Neural progenitor cell (in vitro differentiated cells): ENCODE results near the gene PLPP2. TPM values are rescaled to one million over a fixed set of nuclear protein-coding genes. Genes with fewer than 3 reads are reported as not detected.
"Not testable (repeated sequence)": the region's sequence is repeated elsewhere in the genome, so short reads cannot be mapped to it uniquely, and the experiment has no call there.

Experiments
- DNase-seq: peaks from one replicate; pipeline ENCODE4 v3.0.0-alpha.2; 2016; ENCODE audit warnings: low spot score
- H2AFZ ChIP-seq: fragments of 200-600 bp; sonication (generic); replicated peaks from 2 replicates; pipeline ENCODE4 v1.6.1; 2016; ENCODE audit warnings: antibody characterized with exemption
- H3F3A ChIP-seq: fragments of 200-600 bp; sonication (generic); 2 replicates; pipeline ENCODE4 v1.6.1; 2016; ENCODE audit warnings: antibody characterized with exemption, low read depth
- H3K27ac ChIP-seq: fragments of 200-600 bp; sonication (generic); 2 replicates; pipeline ENCODE4 v1.5.1; 2016; ENCODE audit warnings: mild to moderate bottlenecking
- H3K27me3 ChIP-seq: fragments of 200-600 bp; sonication (generic); 2 replicates; pipeline ENCODE4 v1.6.1; 2016; ENCODE audit warnings: mild to moderate bottlenecking, moderate library complexity
- H3K36me3 ChIP-seq: fragments of 200-600 bp; sonication (generic); 2 replicates; pipeline ENCODE4 v1.5.1; 2016
- H3K4me1 ChIP-seq: fragments of 200-600 bp; sonication (generic); 2 replicates; pipeline ENCODE4 v1.6.1; 2016; ENCODE audit warnings: mixed run types
- H3K4me2 ChIP-seq: fragments of 200-600 bp; sonication (generic); 2 replicates; pipeline ENCODE4 v1.6.1; 2016
- H3K4me3 ChIP-seq: fragments of 200-600 bp; sonication (generic); 2 replicates; pipeline ENCODE4 v1.5.1; 2016
- H3K79me2 ChIP-seq: fragments of 200-600 bp; sonication (generic); 2 replicates; pipeline ENCODE4 v1.6.1; 2016; ENCODE audit warnings: low read depth
- H3K9ac ChIP-seq: fragments of 200-600 bp; sonication (generic); 2 replicates; pipeline ENCODE4 v1.6.1; 2016
- H3K9me3 ChIP-seq: fragments of 200-600 bp; sonication (generic); 2 replicates; pipeline ENCODE4 v1.5.1; 2016; ENCODE audit warnings: low read depth
- H4K20me1 ChIP-seq: fragments of 200-600 bp; sonication (generic); 2 replicates; pipeline ENCODE4 v1.6.1; 2016; ENCODE audit warnings: low read depth
- H3K27ac Mint-ChIP-seq: 3 replicates; pipeline ENCODE4 v1.8.0; 2021; ENCODE audit warnings: mixed read lengths
- H3K27me3 Mint-ChIP-seq: 2 replicates; pipeline ENCODE4 v1.8.0; 2022; ENCODE audit warnings: low read depth, mild to moderate bottlenecking, inconsistent platforms, moderate library complexity, mixed read lengths; ENCODE audit not compliant: insufficient read depth
- H3K36me3 Mint-ChIP-seq: 3 replicates; pipeline ENCODE4 v1.8.0; 2021; ENCODE audit warnings: mixed read lengths
- H3K4me1 Mint-ChIP-seq: 3 replicates; pipeline ENCODE4 v1.8.0; 2021; ENCODE audit warnings: mixed read lengths
- H3K4me3 Mint-ChIP-seq: 3 replicates; pipeline ENCODE4 v1.8.0; 2021; ENCODE audit warnings: mild to moderate bottlenecking, moderate library complexity, mixed read lengths
- H3K9me3 Mint-ChIP-seq: 3 replicates; pipeline ENCODE4 v1.8.0; 2020; ENCODE audit warnings: mixed read lengths
- EZH2 ChIP-seq: fragments of 200-600 bp; sonication (generic); IDR thresholded peaks from 2 replicates; pipeline ENCODE4 v1.6.1; 2017; ENCODE audit warnings: antibody characterized with exemption, mild to moderate bottlenecking, moderate library complexity
- EZH2phosphoT487 ChIP-seq: fragments of 200-600 bp; sonication (generic); IDR thresholded peaks from 2 replicates; pipeline ENCODE4 v1.6.1; 2017; ENCODE audit warnings: antibody characterized with exemption
- total RNA-seq: library from RNA; depleted of rRNA; stranded (reverse); fragments of >200 nt; gene quantifications from 2 replicates; pipeline ENCODE4 v1.2.3, GENCODE V29; 2015; ENCODE audit warnings: low replicate concordance
- TF ChIP-seq, protein P1 (sequence below): fragments of 200-600 bp; sonication (generic); IDR thresholded peaks from 2 replicates; pipeline ENCODE4 v1.5.1; 2017; ENCODE audit warnings: antibody characterized with exemption, mild to moderate bottlenecking

The PLPP2 gene
- total RNA-seq, 1 donor from 2014 or later, result not detected

DNA sequence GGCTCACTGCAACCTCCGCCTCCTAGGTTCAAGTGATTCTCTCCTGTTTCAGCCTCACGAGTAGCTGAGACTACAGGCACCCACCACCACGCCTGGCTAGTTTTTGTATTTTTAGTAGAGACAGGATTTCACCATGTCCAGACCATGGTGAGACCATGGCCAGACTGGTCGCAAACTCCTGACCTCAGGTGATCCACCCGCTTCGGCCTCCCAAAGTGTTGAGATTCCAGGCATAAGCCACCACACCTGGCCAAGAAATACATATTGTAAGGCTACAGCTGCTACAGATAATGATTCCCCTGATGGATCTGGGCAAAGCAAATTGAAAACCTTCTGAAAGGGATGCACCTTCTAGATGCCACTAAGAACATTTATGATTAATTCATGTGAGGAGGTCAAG lies 17.8 kb downstream of the PLPP2 start:
- Histone ChIP-seq H2AFZ (no peak overlapping the region), H3K4me3 (no peak overlapping the region), H3K36me3 (no peaks in the 10 kb centered on the region), H3K27ac (no peak overlapping the region), H3K9me3 (no peaks in the 10 kb centered on the region), H3K4me1 (no peaks in the 10 kb centered on the region), H3K4me2 (no peak overlapping the region), H3K27me3 (peaks cover 37% of the 10 kb centered on the region), H3F3A (peaks cover 3% of the 10 kb centered on the region), H3K9ac (no peak overlapping the region), H3K79me2 (no peaks in the 10 kb centered on the region), H4K20me1 (peaks cover 14% of the 10 kb centered on the region)
- Mint-ChIP-seq H3K36me3 (no peaks in the 10 kb centered on the region), H3K4me1 (peaks cover 9% of the 10 kb centered on the region), H3K9me3 (no peaks in the 10 kb centered on the region), H3K27ac (no peak overlapping the region), H3K27me3 (peaks cover 23% of the 10 kb centered on the region), H3K4me3 (no peak overlapping the region)
- no peak for DNase-seq
- TF ChIP-seq EZH2 (no peak), EZH2phosphoT487 (no peak)
- TF ChIP-seq, protein P1, sequence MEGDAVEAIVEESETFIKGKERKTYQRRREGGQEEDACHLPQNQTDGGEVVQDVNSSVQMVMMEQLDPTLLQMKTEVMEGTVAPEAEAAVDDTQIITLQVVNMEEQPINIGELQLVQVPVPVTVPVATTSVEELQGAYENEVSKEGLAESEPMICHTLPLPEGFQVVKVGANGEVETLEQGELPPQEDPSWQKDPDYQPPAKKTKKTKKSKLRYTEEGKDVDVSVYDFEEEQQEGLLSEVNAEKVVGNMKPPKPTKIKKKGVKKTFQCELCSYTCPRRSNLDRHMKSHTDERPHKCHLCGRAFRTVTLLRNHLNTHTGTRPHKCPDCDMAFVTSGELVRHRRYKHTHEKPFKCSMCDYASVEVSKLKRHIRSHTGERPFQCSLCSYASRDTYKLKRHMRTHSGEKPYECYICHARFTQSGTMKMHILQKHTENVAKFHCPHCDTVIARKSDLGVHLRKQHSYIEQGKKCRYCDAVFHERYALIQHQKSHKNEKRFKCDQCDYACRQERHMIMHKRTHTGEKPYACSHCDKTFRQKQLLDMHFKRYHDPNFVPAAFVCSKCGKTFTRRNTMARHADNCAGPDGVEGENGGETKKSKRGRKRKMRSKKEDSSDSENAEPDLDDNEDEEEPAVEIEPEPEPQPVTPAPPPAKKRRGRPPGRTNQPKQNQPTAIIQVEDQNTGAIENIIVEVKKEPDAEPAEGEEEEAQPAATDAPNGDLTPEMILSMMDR, result no peak

DNA sequence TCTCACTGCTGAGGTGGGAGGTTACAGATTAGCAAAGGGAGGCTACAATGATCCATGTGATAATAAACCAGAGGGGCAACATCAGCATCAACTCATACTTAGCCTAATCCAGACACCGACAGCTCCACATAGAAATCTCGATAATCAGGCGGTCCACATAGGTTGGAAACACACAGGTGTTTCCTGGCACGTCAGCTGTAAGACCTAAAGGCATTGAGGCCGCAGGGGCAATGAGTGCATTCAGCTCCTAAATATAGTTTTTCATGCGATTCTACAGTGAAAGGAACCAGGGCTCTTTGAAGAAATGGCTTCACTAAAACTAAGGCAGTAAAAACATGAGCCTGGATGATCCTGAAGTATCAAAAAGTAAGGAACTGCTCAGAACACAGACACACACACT lies 19.3 kb downstream of the PLPP2 start:
- no peaks in the 10 kb centered on the region for H3K79me2 ChIP-seq
- peaks cover 3% of the 10 kb centered on the region for H3F3A ChIP-seq
- peaks cover 39% of the 10 kb centered on the region for H3K27me3 ChIP-seq
- TF ChIP-seq EZH2phosphoT487, result no peak
- TF ChIP-seq, protein P1, result no peak
- TF ChIP-seq EZH2, result no peak
- H3K27me3 Mint-ChIP-seq, result peaks cover 18% of the 10 kb centered on the region
- no peaks in the 10 kb centered on the region for H3K9me3 ChIP-seq
- H3K27ac Mint-ChIP-seq, result no peak overlapping the region
- H3K36me3 ChIP-seq, result no peaks in the 10 kb centered on the region
- H2AFZ ChIP-seq, result no peak overlapping the region
- peaks cover under 1% of the 10 kb centered on the region for H4K20me1 ChIP-seq
- DNase-seq, result no peak
- H3K9me3 Mint-ChIP-seq, result no peaks in the 10 kb centered on the region
- no peak overlapping the region for H3K4me2 ChIP-seq
- no peaks in the 10 kb centered on the region for H3K4me1 ChIP-seq
- no peak overlapping the region for H3K9ac ChIP-seq
- no peak overlapping the region for H3K4me3 ChIP-seq
- H3K27ac ChIP-seq, result no peak overlapping the region
- peaks cover under 1% of the 10 kb centered on the region for H3K4me1 Mint-ChIP-seq
- H3K36me3 Mint-ChIP-seq, result no peaks in the 10 kb centered on the region
- no peak overlapping the region for H3K4me3 Mint-ChIP-seq

DNA sequence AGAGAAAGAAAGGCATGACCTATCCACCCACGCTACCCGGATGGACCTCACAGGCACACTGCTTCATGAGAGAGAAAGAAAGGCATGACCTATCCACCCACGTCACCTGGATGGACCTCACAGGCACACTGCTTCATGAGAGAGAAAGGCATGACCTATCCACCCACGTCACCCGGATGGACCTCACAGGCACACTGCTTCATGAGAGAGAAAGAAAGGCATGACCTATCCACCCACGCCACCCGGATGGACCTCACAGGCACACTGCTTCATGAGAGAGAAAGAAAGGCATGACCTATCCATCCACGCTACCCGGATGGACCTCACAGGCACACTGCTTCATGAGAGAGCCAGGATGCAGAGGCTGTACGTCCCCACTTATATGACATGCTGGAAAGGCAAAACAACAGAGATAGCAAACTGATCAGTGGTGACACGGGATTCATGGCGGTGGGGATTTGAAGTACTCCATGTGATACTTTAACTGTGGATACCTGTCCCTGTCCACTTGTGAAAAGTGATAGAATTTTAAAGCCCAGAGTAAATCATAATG lies 20.4 kb downstream of the PLPP2 start:
- H3K4me3 ChIP-seq, H3K27ac ChIP-seq, H3F3A ChIP-seq, H3K36me3 ChIP-seq, H3K9ac ChIP-seq, H3K27ac Mint-ChIP-seq, H3K4me3 Mint-ChIP-seq, H3K9me3 Mint-ChIP-seq, H3K79me2 ChIP-seq, H3K9me3 ChIP-seq, DNase-seq, H4K20me1 ChIP-seq, H3K4me2 ChIP-seq, H3K4me1 ChIP-seq, H3K36me3 Mint-ChIP-seq, H2AFZ ChIP-seq, H3K4me1 Mint-ChIP-seq: not testable (repeated sequence)
- H3K27me3 ChIP-seq, result peaks cover 39% of the 10 kb centered on the region
- peaks cover 19% of the 10 kb centered on the region for H3K27me3 Mint-ChIP-seq

DNA sequence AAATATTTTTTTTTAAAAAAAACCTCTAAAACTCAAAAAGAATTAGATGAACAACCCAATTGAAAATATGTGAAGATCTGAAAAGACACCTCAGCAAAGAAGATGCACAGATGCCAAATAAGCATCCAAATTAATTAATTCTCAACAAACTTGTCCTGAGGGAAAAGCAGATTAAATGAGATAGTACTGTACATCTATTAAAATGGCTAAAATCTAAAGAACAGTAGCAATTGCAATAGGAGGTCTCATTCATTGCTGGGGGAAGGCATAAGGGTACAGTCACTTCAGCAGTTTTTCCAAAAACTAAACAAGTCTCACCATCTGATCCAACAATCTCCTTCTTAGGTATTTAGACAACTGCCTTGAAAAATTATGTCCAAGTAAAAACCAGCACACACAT lies 22.0 kb downstream of the PLPP2 start:
- no peak overlapping the region for H3K9ac ChIP-seq
- no peaks in the 10 kb centered on the region for H3K36me3 ChIP-seq
- H3K27me3 ChIP-seq, result peaks cover 47% of the 10 kb centered on the region
- TF ChIP-seq EZH2phosphoT487 (no peak), EZH2 (no peak)
- TF ChIP-seq, protein P1, result no peak
- no peak overlapping the region for H2AFZ ChIP-seq
- no peak for DNase-seq
- H3F3A ChIP-seq, result peaks cover 3% of the 10 kb centered on the region
- H3K4me1 ChIP-seq, result no peaks in the 10 kb centered on the region
- no peaks in the 10 kb centered on the region for H3K9me3 ChIP-seq
- no peaks in the 10 kb centered on the region for H4K20me1 ChIP-seq
- H3K4me3 Mint-ChIP-seq, result no peak overlapping the region
- no peaks in the 10 kb centered on the region for H3K36me3 Mint-ChIP-seq
- H3K4me2 ChIP-seq, result no peak overlapping the region
- no peaks in the 10 kb centered on the region for H3K9me3 Mint-ChIP-seq
- H3K79me2 ChIP-seq, result no peaks in the 10 kb centered on the region
- H3K27me3 Mint-ChIP-seq, result peaks cover 25% of the 10 kb centered on the region
- H3K4me3 ChIP-seq, result no peak overlapping the region
- no peak overlapping the region for H3K27ac ChIP-seq
- no peak overlapping the region for H3K27ac Mint-ChIP-seq
- H3K4me1 Mint-ChIP-seq, result peaks cover 5% of the 10 kb centered on the region
